Hematopoietic multipotent progenitor cell treated with erythropoietin and hydrocortisone succinate and interleukin-3 and kit ligand, for 6 days (in vitro differentiated cells): ENCODE measurements around the gene ENDOG.
"Not testable (repeated sequence)": the region's sequence is repeated elsewhere in the genome, so short reads cannot be mapped to it uniquely, and the experiment has no call there.

Experiments
- DNase-seq: peaks from one replicate; pipeline ENCODE4 v3.0.0-alpha.2; 2015

ENDOG gene

DNA sequence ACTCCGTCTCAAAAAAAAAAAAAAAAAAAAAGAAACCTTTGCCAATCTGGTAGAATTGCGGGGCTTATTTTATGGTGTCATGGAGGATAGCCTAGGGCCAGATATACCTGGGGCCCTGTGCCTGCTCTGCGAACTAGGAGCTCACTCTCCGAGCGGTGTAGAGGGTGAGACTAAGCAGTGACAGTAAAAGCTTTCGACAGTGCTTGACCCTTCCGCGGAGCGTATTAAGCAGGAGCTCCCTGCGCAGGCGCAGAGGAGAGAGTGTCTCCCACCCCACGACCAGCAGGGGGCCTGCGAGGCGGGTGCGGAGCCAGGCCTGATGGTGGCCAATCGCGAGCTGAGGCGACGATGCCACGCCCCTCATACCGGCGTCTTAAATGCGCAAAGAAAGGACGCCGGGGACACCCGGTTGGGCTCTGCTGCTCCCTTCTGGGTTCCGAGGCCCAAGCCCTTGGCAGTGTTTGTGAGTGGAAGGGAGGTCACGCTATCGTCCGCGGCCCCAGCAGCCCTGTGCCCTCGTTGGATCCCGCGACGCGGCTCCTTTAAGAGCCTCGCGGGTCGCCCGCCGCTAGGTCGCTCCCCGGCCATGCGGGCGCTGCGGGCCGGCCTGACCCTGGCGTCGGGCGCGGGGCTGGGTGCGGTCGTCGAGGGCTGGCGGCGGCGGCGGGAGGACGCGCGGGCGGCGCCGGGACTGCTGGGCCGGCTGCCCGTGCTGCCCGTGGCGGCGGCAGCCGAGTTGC, at the start of gene ENDOG:
Gene ENDOG, plus strand, starts transcription at position 402 of the 740 bp plus-strand sequence. Its CDS starts 185 bp downstream, at position 587.
- DNase-seq, result peak; percentile 99

GRCh38 chr9:128768606-128769005, 49.7 kb upstream of the ENDOG start:
- peak; percentile 53 for DNase-seq

- DNase-seq, result no peak
Measured at GRCh38 chr9:128770286-128771030, 47.8 kb upstream of the ENDOG start.

GRCh38 chr9:128771094-128771721, 47.1 kb upstream of the ENDOG start:
- peak; percentile 30 for DNase-seq

DNA sequence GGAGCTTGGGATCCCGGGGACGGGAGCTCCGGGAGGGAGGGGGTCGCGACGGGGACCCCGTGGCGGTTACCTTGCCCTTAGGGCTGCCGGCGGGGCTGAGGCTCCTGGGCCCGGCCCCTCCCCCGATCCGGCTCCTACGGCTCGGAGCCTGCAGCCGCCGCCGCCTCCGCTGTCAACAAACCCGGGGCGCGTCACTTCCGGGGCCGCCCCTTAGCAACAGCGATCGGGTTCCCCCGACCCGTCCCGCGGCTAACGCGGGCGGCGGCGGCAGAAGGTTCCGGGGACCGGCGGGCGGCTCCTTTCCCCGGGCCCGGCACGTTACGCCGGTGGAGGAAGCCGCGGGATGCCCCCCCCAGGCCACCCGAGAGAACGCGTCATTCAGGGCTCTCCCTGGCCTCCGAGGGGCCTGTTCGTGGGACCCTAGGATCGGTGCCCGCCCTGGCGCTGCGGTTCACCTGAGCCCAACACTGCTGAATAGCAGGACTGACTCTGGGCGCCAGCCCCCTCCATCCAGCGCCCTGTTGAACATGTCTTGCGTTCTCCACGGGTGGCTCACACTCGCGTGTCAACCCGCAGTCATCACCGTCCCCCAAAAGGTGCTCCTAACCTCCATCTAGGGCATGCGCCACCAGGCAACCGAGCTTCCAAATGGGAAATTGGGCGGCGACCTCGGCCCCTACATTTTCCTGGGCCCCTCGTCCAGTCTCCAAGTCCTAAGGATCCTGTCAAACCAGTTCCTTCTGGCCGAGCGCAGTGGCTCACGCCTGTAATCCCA, 46.4 kb upstream of the ENDOG start, which contains the start of gene ZER1:
Gene ZER1, minus strand, starts transcription at position 183 of the 775 bp plus-strand sequence. CDS start 16,362 bp downstream, outside the sequence.
- peak; percentile 96 for DNase-seq

DNA sequence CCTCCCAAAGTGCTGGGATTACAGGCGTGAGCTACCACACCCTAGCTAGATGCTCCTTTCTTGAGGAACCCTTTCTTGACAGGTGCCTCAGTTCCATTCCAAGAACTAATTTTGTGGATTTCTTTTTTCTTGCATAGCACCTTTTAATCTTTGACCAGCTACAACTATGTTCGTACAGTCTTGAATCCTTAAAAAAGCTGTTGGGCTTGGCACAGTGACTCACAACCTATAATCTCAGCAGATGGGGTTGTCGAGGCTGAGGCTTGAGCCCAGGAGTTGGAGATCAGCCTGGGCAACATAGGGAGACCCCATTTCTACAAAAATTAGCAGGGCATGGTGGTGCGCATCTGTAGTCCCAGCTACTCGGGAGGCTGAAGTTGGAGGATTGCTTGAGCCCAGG, 45.3 kb upstream of the ENDOG start:
- no peak for DNase-seq

- no peak for DNase-seq
Measured at GRCh38 chr9:128774804-128775203, 43.5 kb upstream of the ENDOG start.

GRCh38 chr9:128780093-128780492, 38.2 kb upstream of the ENDOG start:
- not testable (repeated sequence) for DNase-seq

GRCh38 chr9:128781187-128782070, 36.9 kb upstream of the ENDOG start:
- no peak for DNase-seq

- no peak for DNase-seq
Measured at GRCh38 chr9:128782669-128783068, 35.6 kb upstream of the ENDOG start.

DNA sequence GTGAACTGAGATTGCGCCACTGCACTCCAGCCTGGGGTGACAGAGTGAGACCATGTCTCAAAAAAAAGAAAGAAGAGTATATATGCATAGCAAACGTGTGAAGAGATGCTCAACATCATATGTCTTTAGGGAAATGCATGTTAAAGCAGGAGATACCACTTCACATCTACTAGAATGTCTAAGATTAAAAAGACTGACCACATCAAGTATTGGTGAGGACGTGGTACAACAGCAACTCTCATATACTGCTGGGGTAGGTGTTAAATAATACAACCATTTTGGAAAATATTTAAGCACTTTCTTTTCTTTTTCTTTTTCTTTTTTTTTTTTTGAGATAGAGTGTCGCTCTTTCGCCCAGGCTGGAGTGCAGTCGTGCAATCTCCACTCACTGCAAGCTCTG, 32.9 kb upstream of the ENDOG start:
- DNase-seq, result no peak

- peak; percentile 92 for DNase-seq
Measured at GRCh38 chr9:128786681-128787601, 31.4 kb upstream of the ENDOG start, which contains the start of gene TBC1D13. Gene TBC1D13 (plus strand): TSS chr9:128787253. CDS start chr9:128787354, 101 bp downstream.

GRCh38 chr9:128787659-128788058, 30.6 kb upstream of the ENDOG start:
- peak; percentile 39 for DNase-seq

GRCh38 chr9:128788445-128788844, 29.9 kb upstream of the ENDOG start:
- DNase-seq, result no peak

- DNase-seq, result no peak
Measured at GRCh38 chr9:128790536-128790935, 27.8 kb upstream of the ENDOG start.

DNA sequence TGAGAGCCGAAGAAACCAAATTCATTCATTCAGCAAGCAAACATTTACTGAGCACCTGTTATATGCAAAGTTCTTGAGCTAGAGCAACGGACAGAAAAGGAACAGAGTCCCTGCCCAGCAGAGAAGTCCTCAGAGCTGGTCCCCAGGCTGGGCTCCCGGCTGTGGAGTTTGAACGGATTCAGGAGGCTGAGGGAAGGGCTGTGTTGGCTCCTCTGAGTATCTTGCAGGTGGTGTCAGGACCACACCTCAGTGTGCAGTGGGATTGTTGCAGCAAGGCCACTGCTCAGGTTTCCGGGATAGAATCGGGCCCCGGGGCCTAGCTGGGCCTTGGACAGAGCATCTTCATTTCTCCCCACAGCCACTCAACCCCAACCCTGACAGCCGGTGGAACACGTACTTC, 26.2 kb upstream of the ENDOG start:
- no peak for DNase-seq

DNA sequence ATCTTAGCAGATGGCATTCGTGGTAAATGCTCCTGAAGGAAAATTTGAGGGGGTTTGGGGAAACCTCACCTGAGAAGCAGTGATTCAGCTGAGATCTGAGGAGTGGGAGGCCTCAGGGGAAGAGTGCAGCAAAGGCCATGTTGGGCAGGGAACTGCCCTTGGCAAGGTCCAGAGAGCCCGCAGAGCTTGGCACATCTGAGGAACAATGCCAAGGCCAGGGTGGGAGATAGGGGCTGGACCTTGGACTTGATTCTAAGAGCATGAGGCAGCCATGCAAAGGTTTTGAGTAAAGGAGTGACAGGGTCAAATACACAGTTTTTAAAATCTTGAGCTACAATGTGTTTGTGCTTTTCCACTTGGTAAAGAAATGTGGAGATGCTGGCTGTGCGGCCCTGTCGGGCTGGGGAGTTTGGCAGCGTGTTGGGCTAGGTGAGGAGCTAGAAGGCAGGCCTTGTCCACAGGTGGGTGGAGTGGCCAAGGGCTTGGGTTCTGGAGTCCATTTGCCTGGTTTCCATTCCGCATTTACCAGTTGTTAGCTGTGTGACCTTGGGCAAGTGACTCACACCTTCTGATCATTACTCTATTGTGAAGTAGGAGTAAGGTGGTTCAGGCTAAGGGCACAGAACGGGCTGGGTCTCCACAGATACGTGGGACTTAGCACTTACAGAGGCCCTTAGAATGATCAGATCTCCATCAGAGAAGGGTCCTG, 25.2 kb upstream of the ENDOG start:
- DNase-seq, result no peak

- DNase-seq, result not testable (repeated sequence)
Measured at GRCh38 chr9:128794961-128795360, 23.3 kb upstream of the ENDOG start.

- DNase-seq, result peak; percentile 56
Measured at GRCh38 chr9:128798896-128799295, 19.4 kb upstream of the ENDOG start.

- DNase-seq, result no peak
Measured at GRCh38 chr9:128800061-128800460, 18.2 kb upstream of the ENDOG start.
